HG02571 (cell line): ENCODE data around the gene SPINT2.
"Not testable (repeated sequence)": the region's sequence is repeated elsewhere in the genome, so short reads cannot be mapped to it uniquely, and the experiment has no call there.

ENCODE experiments used
- ATAC-seq: cut with Tn5 transposase; IDR thresholded peaks from one replicate; pipeline ENCODE4 v1.9.1; 2021; ENCODE audit warnings: mild to moderate bottlenecking, moderate library complexity; ENCODE audit not compliant: unreplicated experiment

Gene SPINT2, protein sequence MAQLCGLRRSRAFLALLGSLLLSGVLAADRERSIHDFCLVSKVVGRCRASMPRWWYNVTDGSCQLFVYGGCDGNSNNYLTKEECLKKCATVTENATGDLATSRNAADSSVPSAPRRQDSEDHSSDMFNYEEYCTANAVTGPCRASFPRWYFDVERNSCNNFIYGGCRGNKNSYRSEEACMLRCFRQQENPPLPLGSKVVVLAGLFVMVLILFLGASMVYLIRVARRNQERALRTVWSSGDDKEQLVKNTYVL

DNA sequence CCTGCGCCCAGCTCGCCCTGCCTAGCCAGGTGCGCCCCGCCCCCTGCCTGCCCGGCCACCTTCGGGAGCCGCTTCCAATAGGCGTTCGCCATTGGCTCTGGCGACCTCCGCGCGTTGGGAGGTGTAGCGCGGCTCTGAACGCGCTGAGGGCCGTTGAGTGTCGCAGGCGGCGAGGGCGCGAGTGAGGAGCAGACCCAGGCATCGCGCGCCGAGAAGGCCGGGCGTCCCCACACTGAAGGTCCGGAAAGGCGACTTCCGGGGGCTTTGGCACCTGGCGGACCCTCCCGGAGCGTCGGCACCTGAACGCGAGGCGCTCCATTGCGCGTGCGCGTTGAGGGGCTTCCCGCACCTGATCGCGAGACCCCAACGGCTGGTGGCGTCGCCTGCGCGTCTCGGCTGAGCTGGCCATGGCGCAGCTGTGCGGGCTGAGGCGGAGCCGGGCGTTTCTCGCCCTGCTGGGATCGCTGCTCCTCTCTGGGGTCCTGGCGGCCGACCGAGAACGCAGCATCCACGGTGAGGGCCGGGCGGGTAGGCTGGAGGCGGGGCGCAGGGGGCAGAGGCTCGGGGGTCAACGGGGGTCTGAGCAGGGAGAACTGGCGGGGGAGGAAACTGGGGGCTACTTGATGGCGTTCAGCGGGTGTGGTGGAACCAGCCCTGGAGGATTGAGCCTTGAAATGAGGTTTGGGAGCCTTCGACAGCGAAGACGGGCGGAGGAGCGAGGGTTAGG, at the start of gene SPINT2:
Gene SPINT2, plus strand, starts transcription at position 88 of the 727 bp plus-strand sequence. Its CDS starts 320 bp downstream, at position 408.
- ATAC-seq: no peak

DNA sequence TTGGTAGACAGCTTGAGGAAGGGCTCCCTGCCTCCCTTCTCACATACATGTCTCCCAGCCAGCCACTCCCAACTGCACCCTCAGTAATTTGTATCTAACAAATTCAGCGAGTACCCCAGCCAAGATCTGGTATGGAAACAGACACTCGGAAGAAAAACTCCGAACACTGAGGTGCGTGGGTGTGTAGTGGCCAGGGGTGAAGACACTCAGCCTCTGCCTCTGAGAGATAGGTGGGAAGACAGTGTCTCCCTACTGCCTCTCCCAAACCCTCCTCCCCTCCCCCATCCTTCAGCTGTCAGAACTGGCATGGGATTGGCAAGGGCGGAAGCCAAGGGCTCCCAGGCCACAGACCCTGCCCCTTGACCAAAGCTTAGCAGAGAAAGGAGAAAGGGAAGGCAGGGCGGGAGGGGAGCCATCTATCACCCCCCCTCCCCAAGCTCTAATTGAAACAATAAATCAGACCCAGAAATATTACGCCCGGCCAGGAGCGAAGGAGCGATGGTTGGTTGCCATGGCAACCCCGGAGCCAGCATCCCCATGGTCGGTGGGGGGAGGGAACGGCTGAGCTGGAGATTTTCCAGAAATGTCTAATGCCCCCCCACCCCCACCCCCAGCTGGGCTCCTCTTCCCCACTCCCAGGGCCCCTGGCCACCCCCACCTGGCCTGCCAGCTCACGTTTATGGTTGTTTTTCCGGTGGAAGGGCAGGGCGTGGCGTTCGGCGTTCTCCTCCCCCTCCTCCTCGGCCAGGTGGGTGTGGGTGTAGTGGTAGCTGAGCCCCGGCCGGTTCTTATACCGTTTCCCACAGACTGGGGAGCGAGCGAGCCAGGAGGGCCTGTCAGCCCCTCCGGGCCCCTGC, 47.4 kb upstream of the SPINT2 start:
- ATAC-seq: no peak

DNA sequence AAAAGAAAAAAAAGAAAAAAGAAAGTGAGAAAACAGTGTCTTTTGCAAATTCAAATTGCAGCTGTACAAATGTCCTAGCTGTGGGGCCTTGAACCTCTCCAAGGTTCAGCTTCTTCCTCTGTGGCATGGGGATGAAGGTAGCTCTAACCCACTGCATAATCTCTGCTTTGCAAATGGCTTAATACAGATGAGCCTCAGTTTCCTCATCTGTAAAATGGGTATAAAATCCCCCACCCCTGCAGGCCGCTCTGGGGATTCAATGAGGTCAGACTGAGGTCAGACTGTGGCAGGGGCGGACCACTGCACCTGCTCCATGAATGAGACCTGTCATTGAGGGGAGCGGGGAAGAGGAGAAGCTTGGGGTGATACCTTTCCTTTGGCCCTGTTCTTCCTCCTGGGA, 46.2 kb upstream of the SPINT2 start:
- ATAC-seq: no peak

DNA sequence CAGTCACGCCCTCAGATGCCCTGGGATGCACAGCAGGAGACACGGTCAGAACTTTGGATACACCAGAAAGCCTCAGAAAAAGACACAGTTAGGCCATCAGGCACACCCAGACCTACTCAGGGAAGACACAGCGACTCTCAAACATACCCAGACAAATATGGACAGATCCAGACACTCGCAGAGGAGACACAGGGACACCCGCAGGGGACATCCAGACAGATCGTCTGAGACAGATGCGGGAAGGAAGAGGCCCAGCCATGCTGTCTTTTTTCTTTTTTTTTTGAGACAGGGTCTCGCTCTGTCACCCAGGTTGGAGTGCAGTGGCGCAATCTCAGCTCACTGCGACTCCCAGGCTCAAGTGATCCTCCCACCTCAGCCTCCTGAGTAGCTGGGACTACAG, 45.2 kb upstream of the SPINT2 start:
- ATAC-seq: no peak

DNA sequence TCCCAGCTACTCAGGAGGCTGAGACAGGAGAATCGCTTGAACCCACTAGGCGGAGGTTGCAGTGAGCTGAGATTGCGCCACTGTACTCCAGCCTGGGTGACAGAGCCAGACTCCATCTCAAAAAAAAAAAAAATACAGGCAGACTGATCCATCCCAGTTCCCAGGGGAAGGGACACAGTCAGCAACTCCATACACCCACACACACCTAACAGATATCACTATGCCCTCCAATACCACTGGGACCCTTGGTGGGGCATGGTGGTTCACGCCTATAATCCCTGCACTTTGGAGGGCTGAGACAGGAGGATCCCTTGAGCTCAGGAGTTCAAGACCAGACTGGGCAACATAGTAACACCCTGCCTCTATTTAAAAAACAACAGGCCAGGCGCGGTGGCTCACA, 43.0 kb upstream of the SPINT2 start:
- no peak for ATAC-seq

DNA sequence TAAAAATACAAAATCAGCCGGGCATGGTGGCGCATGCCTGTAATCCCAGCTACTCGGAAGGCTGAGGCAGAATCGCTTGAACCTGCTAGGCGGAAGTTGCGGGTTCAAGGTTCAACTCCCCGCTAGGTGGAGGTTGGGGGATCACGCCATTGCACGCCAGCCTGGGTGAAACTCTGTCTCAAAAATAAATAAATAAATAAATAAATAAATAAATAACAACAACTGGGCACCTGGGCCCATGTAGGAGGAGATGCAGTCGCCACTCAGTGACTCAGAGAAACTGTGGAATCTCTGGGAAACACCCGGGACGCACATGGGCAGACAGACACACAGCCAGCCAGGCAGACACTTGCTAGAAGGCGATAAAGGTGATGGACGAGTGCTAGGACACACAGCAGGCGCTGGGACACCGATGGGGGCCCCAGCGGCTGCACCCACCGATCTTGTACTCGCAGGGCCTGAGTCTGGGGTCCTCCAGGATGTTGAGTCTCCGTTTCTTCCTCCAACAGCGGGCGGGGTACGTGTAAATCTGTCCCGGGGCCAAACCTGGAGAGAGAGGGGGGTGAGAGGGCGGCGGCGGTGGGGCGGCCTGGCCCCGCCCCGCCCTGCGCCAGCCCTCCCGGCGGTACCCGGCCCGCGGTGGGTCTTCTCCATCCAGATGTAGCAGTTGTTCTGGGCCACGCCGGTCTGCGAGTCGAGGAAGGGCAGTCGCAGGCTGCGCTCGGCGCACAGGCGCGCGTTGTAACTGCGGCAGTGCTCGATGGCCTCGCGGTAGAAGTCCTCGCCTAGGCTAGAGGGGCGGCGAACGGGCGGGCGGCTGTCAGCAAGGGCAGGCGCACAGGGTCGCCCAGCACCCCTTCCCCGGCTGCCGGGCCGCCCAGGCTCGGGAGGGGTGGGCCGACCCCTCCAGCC, 42.2 kb upstream of the SPINT2 start:
- ATAC-seq: no peak

DNA sequence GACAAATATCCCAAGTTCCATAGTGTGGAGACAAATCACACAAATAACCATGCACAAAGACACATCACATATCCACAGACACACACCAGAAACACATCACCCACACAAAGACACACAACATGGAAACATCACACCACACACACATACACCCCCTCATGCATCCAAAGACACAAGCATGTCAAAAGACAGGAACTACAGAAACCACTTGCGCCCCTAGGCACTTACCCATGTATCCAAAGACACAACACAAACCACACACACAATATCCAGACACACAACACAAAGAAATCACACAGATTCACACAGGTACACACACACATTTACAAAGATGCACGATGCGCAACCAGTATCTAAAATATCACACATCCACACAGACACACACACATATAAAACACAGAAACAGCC, 41.3 kb upstream of the SPINT2 start:
- ATAC-seq: no peak

DNA sequence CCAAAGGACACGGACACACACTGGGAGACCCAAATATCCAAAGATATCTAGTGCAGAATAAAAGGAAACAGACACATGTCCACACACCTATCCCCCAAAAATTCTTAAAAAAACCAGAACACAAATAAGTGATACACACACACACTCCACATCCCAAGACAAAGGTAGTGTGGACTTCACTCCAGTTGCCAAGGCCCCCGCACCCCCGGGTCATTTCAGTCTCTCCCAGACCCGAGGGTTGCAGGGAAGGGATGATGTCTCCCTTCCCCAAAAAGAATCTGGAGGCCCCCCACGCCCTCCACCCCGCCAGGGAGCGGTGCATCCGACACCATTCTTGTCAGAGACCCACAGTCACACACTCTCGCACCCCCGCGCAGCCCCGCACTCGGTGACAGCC, 40.8 kb upstream of the SPINT2 start:
- no peak for ATAC-seq

DNA sequence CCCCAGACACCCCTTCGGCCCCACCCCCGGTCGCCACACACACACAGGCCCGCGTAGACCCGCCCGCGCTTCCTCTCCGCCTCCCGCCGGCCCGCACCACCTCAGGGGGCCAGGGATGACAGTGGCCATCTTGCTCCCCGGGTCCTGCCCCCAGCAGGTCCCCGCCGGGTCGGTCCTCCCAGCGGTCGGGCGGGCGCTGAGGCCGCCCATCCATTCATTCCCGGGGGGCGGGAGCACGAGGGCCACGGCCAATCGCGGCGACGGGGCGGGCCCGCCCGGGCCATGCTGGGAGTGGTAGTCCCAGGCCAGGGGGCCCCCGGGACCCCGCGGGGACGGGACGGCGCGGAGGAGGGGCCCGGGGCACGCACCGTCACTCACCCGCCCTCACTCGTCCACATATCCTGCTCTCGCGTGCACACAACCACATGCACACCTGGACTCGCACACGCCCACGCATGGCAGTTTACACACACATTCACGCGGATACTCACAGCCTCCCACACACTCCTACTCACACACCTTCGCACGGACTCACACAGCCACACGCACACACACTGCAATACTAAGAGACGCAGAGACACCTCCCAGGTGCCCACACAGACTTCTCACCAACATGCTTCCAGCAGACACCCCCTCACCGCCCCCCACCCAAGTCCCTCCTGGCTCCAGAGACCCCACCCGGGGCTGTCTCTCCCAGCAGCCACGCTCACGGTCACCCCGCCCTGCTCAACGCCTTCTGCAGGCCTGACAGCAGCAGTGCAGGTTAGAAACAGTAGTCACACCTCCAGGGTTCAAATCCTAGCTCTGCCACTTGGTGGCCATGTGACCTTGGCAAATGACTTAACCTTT, 40.1 kb upstream of the SPINT2 start, which contains the start of gene DPF1:
Gene DPF1, minus strand, starts transcription at position 209 of the 849 bp plus-strand sequence. Its CDS starts 80 bp downstream, at position 129.
- peak; percentile 51 for ATAC-seq

DNA sequence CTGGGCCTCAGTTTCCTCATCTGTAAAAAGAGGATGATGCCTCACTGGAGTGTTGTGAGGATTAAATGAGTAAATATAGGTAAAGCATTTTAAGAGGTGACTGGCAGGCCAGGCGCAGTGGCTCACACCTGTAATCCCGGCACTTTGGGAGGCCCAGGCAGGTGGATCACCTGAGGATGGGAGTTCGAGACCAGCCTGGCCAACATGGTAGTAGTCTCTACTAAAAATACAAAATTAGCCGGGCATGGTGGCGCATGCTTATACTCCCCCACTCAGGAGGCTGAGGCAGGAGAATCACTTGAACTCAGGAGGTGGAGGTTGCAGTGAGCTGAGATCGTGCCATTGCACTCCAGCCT, 39.5 kb upstream of the SPINT2 start:
- not testable (repeated sequence) for ATAC-seq

DNA sequence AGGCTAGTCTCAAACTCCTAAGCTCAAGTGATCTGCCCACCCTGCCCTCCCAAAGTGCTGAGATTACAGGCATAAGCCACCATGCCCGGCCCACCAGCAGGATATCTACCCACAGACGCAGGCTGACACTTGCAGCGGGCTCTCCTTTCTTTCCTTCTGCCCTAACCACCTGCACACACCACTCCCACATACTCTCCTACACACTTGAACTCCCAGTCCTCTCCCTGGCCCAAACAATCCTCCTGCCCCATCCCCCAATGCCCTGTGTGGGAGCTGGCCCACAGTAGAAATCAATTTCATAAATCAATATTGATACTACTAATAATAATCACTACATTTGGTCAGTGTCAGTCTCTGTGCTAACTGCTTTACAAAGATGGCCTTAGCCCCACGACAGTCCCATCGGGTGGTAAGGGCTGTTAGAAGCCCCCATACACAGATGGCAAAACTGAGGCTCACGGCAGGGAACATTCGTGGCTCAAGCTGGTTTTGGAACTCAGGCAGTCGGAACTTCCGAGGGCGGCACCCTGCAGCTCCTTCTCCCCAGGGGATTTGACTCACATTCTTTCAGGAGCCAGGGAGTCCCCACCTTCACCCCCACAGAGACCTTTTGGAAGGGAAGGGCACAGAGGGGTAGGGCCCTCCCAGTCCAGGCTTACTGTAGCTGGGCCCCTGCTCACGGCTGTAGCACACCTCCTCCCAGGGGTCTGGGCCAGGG, 36.9 kb upstream of the SPINT2 start:
- no peak for ATAC-seq

DNA sequence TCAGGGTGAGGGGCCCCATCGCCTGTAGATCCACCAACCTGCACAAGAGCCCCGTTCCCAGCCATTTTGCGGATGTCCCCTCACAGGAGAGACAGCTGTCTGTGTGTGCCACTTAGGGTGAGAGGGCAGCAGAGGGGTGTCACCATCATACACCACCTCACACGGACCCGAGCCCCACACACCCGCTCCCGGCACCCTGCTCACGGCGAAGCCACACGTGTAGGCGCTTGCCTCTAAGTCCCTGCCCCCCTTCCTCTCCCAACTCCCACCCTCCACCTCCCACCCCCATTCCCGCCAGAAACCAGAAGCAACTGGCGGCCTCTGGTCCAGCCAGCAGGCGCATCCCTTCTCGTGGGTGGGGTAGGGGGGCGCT, 36.4 kb upstream of the SPINT2 start:
- no peak for ATAC-seq

DNA sequence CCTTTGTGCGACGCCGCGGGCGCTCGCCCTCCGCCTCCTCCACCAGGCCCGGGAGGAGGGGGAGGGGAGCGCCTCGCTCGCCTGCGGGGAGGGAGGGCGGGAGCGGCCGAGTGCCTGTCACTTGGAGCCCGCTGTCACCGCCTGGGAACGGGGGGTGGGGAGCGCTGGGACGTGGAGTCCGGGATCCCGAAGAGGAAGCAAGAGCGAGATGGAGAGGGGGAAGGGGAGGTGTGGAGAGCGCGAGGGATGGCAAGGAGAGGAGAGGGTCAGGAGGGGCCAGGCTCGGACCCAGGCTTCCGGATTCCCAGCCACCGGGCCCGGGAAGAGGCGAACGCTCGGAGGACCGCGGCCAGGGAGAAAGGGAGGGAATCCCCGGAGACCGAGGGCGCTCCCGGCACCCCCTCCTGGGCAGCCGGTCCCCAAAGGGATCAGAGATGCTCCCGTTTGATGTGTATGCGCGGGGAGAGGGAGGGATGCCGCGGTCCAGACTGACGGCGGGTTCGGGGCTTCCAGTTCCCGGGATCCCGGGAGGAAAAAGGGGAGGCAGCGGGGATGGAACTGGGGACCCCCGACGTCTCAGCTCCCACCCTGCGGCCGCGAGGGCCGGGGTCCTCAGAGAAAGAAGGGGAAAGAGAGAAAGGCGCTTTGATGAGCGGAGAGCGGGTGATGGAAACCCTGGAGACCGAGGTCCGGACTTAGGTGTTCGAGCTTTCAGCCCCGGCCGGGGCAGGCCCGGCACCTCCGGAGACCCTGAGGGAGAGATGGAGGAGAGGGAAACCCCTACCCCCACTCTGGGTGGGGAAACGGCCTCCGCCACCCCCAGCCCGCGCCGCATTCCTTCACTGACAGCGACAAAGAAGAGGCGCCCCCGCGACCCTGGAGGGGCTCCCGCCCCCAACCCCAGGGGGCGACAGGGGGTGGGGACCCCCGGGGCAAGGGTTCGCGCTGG, 35.6 kb upstream of the SPINT2 start:
- ATAC-seq: no peak

DNA sequence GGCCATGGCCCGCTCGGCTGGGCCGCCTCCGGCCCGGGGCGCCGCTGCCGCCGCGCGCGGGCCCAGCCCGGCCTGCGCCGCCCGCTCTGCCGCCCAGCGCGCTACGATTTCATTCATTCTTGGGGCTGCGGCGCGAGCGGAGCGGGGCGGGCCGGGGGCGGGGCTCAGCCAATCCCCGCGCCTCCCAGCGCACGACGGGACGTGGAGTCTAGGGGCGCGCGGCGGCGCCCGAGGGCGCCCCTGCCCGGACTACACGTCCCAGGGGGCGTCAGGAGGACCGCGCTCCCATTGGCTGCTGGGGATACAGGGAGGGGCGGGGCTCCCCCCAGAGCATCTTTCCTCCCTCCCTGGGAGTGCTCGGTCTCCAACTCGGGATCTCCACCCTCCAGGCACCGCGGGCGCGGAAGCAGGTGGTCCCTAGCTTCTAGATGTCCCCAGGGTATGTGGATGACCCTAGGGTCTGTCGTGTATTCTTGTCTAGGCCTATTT, 34.7 kb upstream of the SPINT2 start:
- ATAC-seq: peak; percentile 49

DNA sequence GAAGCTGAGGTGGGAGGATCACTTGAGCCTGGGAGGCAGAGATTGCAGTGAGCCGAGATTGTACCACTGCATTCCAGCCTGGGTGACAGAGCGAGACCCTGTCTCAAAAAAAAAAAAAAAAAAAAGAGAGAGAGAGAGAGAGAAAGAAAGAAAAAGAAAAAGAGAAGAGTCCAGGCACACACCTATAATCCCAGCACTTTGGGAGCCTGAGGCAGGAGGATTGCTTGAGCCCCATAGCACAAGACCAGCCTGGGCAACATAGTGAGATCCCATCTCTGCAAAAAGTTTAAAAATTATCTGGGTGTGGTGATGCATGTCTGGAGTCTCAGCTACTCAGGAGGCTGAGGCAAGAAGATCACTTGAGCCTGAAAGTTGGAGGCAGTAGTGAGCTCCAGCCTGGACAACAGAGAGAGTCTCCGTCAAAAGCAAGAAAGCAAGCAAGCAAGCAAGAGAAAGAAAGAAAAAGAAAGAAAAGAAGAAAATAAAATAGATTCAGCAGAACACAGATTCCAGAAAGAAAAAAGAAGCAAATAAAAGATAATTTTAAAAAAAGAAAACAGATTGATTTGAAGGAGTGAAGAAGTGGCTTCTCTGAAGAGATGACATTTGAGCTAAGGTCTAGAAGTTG, 33.8 kb upstream of the SPINT2 start:
- ATAC-seq: not testable (repeated sequence)

DNA sequence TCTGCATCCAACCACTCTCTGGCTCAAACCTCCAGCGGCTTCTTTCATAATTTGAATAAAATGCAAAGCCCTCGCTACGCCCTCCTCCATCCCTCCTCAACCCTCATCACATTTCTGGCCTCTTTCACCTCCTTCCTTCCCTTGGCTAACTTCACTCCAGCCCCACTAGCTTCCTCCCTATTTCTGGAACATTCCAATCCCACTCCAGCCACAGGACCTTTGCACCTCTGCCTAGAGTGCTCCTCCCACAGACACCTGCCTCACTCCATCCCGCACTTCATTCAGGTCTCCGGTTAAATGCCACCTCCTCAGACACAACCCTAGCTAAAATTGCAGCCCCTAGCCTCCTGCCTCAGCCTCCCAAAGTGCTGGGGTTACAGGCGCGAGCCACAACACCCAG, 32.5 kb upstream of the SPINT2 start:
- no peak for ATAC-seq

DNA sequence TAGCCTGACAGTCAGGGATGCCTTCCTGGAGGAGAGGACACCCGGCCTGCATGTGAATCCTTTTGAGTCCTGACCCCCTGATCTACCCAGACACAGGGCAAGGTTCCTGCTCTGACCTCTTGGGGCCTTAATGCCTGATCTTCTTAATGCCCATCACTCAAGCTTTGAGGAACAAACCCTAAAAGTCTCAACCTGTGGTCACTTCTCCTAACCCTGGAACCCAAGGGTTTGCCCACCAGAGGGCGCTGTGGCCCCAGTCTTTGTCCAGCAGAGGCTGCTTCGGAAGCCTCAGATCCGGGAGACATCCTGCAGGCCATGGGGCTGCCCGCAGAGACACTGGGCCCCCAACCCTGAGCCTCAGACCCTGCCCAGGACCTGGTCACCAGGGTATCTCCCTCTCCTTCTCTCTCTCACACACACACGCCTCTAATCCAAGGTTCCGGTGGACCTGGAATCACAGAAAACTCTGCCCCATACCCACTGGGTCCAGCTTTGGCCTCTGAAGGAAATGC, 30.6 kb upstream of the SPINT2 start:
- ATAC-seq: no peak
